Left kidney (tissue), 8 donors: Measurements from ENCODE around the gene SLC25A43. TPM values are rescaled to one million over a fixed set of nuclear protein-coding genes. Genes with fewer than 3 reads are reported as not detected.
"Not testable (repeated sequence)": the region's sequence is repeated elsewhere in the genome, so short reads cannot be mapped to it uniquely, and the experiment has no call there.

Experiments
- DNase-seq: peaks from one replicate; pipeline ENCODE4 v3.0.0-alpha.2; 2013
- long read RNA-seq, 8 donors: transcript quantifications; one replicate each; lab custom pipeline, GENCODE V29; 2026
- polyA plus RNA-seq: library from polyadenylated mRNA; unstranded; fragments of 120-200 nt; gene quantifications from one replicate; pipeline ENCODE4 v1.2.1, GENCODE V29; 2013; ENCODE audit not compliant: insufficient read length

SLC25A43 gene
- 7.4 TPM for polyA plus RNA-seq
- long read RNA-seq, donor 1, partial matches to known transcripts, result 0 of 3 reads
- long read RNA-seq, donor 1, other reads (novel, unspliced or antisense), result 0 of 3 reads
- long read RNA-seq, donor 2, partial matches to known transcripts, result 0 of 2 reads
- long read RNA-seq, donor 2, other reads (novel, unspliced or antisense), result 0 of 2 reads
- long read RNA-seq, donor 3, partial matches to known transcripts, result 0 of 1 reads
- long read RNA-seq, donor 3, other reads (novel, unspliced or antisense), result 0 of 1 reads
- long read RNA-seq, donor 4, result 0 reads
- long read RNA-seq, donor 5, partial matches to known transcripts, result 0 of 4 reads
- long read RNA-seq, donor 5, other reads (novel, unspliced or antisense), result 0 of 4 reads
- long read RNA-seq, donor 6, partial matches to known transcripts, result 0 of 3 reads
- long read RNA-seq, donor 6, other reads (novel, unspliced or antisense), result 0 of 3 reads
- long read RNA-seq, donor 7, partial matches to known transcripts, result 0 of 2 reads
- long read RNA-seq, donor 7, other reads (novel, unspliced or antisense), result 0 of 2 reads
- long read RNA-seq, donor 8, result 0 reads

GRCh38 chrX:119398974-119399771 is at the start of gene SLC25A43:
SLC25A43 (plus strand) TSS chrX:119399336; CDS start chrX:119399404, 68 bp downstream.
- no peak for DNase-seq

GRCh38 chrX:119359618-119360382 is 39.3 kb upstream of the SLC25A43 start:
- DNase-seq, result no peak

- not testable (repeated sequence) for DNase-seq
Measured at GRCh38 chrX:119361451-119361850, 37.7 kb upstream of the SLC25A43 start.

GRCh38 chrX:119362074-119362473 is 37.1 kb upstream of the SLC25A43 start:
- not testable (repeated sequence) for DNase-seq

GRCh38 chrX:119363391-119363790 is 35.7 kb upstream of the SLC25A43 start:
- no peak for DNase-seq

GRCh38 chrX:119371861-119372260 is 27.3 kb upstream of the SLC25A43 start:
- not testable (repeated sequence) for DNase-seq

- DNase-seq, result no peak
Measured at GRCh38 chrX:119374736-119375135, 24.4 kb upstream of the SLC25A43 start.

- no peak for DNase-seq
Measured at GRCh38 chrX:119375561-119375960, 23.6 kb upstream of the SLC25A43 start.

- DNase-seq, result no peak
Measured at GRCh38 chrX:119376312-119376711, 22.8 kb upstream of the SLC25A43 start.

- DNase-seq, result no peak
Measured at GRCh38 chrX:119381349-119381944, 17.7 kb upstream of the SLC25A43 start.

GRCh38 chrX:119382606-119383005 is 16.5 kb upstream of the SLC25A43 start:
- DNase-seq, result no peak

DNA sequence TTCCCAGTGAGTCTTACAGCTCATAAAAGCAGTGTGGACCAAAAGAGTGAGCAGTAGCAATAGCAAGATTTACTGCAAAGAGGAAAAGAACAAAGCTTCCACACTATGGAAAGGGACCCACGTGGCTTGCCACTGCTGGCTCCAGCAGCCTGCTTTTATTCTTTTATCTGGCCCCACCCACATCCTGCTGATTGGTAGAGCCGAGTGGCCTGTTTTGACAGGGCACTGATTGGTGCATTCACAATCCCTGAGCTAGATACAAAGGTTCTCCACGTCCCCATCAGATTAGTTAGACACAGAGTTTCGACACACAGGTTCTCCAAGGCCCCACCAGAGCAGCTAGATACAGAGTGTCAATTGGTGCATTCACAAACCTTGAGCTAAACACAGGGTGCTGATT is 12.5 kb upstream of the SLC25A43 start:
- DNase-seq, result not testable (repeated sequence)

GRCh38 chrX:119387426-119387825 is 11.7 kb upstream of the SLC25A43 start:
- not testable (repeated sequence) for DNase-seq

DNA sequence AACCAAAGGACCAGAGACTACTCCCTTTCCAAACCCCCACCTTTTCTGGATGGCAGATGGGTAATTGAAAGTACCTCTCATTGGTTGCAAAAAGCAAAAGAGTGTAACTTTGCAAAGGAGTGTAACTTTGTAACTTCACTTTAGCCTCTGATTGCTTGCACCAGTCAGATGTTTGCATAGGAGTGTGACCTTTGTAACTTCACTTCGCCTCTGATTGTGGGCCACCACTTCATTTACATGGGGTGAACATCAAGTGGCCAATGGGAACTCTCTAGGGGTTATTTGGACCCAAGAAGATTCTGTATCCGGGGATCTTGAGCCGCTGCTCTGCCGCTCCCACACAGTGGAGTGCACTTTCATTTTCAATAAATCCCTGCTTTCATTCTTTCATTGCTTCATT is 9.9 kb upstream of the SLC25A43 start:
- DNase-seq, result no peak

- no peak for DNase-seq
Measured at GRCh38 chrX:119389871-119390501, 9.2 kb upstream of the SLC25A43 start.

- DNase-seq, result no peak
Measured at GRCh38 chrX:119391279-119391678, 7.9 kb upstream of the SLC25A43 start.

GRCh38 chrX:119393144-119393543 is 6.0 kb upstream of the SLC25A43 start:
- no peak for DNase-seq

DNA sequence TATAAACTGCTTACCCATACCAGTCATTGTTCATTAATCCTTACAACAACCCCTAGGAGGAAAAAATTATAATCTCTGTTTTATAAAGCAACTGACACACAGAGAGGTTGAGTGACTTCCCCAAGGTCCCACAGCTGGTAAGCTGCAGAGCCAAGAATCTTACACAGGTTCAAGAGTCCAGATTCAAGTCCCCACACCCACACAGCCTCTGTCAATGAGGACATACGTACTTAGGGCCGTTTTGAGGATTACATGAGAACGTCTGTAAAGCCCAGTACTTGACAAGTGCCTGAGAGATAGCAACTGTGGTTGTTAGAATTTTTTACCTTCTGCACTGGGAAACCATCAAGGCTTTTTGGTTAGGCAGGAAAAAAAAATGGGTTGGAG is 556 bp upstream of the SLC25A43 start:
- no peak for DNase-seq

- DNase-seq, result no peak
Measured at GRCh38 chrX:119399772-119400101, 601 bp downstream of the SLC25A43 start.

DNA sequence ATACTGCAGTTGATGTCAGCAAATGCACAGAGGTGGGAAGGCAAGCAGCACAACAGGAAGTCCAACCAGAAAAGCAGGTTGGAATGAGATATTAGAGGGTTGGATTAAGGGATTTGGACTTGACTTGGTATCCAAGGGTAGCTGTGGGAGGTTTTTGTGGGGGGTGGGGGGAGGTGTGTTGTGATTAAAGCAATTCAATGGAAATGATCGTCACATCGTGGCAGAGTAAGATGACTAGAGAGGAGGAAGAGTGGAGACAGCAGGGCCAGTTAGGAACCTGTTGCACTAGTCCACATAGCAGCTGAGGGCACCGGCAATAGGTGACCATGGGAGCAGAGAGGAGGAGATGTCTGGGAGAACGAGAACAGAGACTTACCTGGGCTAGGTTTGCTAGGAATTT is 2.4 kb downstream of the SLC25A43 start:
- DNase-seq, result no peak

DNA sequence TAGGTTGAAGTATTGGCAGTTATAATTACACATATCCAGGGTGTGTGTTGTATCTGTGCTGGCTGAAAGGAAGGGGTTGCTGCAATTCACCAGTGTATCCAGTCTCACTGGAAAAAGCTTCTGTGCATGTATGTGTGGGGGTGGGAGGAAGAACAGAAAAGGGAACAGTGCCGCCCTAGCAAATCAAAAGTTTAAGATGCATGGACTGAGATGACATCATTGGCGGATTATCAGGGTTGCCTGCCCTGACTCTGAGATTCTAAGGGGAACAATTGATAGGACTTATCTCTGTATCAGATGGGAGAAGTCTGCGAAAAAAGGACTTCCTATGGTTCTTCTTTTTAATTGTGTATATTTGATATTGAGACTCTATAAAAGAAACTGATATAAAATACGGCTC is 3.5 kb downstream of the SLC25A43 start:
- DNase-seq, result no peak
